HEK293 (cell line): ENCODE measurements around the gene FUCA1.

ENCODE experiments used
- CTCF ChIA-PET: fragments of 350-600 bp; formaldehyde crosslinking; extraction: SDS; loops from one replicate; lab custom pipeline; 2021; ENCODE audit warnings: antibody characterized with exemption; lab: Yijun Ruan, JAX
- POLR2A ChIA-PET: fragments of 300-600 bp; formaldehyde crosslinking; extraction: SDS; loops from one replicate; lab custom pipeline; 2020; ENCODE audit warnings: antibody characterized with exemption, inconsistent platforms; lab: Yijun Ruan, JAX
- H3K27ac ChIP-seq: fragments of 200-500 bp; sonication (Bioruptor generic); 2 replicates; pipeline ENCODE4 v1.5.1; 2014; ENCODE audit warnings: low read depth, low read length, control low read depth, inconsistent platforms; ENCODE audit errors: extremely low read depth
- H3K36me3 ChIP-seq, 2 experiments: fragments of 200-500 bp in 1 of 2; sonication (Bioruptor generic) in 1 of 2; 1 replicate in 1 of 2; 2 replicates in 1 of 2; pipeline ENCODE4 v1.5.1; 2014 to 2017; ENCODE audit warnings: inconsistent platforms in 2 of 2, low read length in 2 of 2; ENCODE audit not compliant: control insufficient read depth in 2 of 2, insufficient read depth in 1 of 2
- H3K4me1 ChIP-seq: fragments of 200-500 bp; sonication (Bioruptor generic); 2 replicates; pipeline ENCODE4 v1.5.1; 2014; ENCODE audit warnings: mild to moderate bottlenecking, low read length, inconsistent platforms; ENCODE audit not compliant: control insufficient read depth, insufficient read depth
- H3K4me3 ChIP-seq: 2 replicates; pipeline ENCODE4 v1.5.1; 2011; ENCODE audit warnings: low read depth, mild to moderate bottlenecking, control low read depth, low read length, moderate library complexity
- H3K9me3 ChIP-seq: fragments of 200-500 bp; sonication (Bioruptor generic); 2 replicates; pipeline ENCODE4 v1.5.1; 2014; ENCODE audit warnings: low read depth, low read length, inconsistent platforms; ENCODE audit not compliant: control insufficient read depth, insufficient read depth
- EGR2 ChIP-seq: fragments of 450-650 bp; formaldehyde crosslinking; IDR thresholded peaks from 2 replicates; pipeline ENCODE4 v1.5.1; 2016; ENCODE audit warnings: low read depth, missing biosample characterization, missing genetic modification characterization
- GLI4 ChIP-seq: fragments of 450-650 bp; formaldehyde crosslinking; IDR thresholded peaks from 2 replicates; pipeline ENCODE4 v1.5.1; 2016; ENCODE audit warnings: missing biosample characterization, missing genetic modification characterization
- MEIS1 ChIP-seq: sonication (generic); formaldehyde crosslinking; IDR thresholded peaks from 2 replicates; pipeline ENCODE4 v1.8.1; 2022; ENCODE audit warnings: missing genetic modification reagents, mild to moderate bottlenecking, borderline replicate concordance
- PRDM4 ChIP-seq: fragments of 450-650 bp; formaldehyde crosslinking; IDR thresholded peaks from 2 replicates; pipeline ENCODE4 v1.5.1; 2017; ENCODE audit warnings: missing biosample characterization, missing genetic modification characterization
- ZBTB11 ChIP-seq: fragments of 450-650 bp; formaldehyde crosslinking; conservative IDR thresholded peaks from 2 replicates; pipeline ENCODE4 v1.5.1; 2016; ENCODE audit warnings: low read depth, missing biosample characterization, missing genetic modification characterization
- ZBTB17 ChIP-seq: fragments of 450-650 bp; formaldehyde crosslinking; IDR thresholded peaks from 2 replicates; pipeline ENCODE4 v1.5.1; 2016; ENCODE audit warnings: missing biosample characterization, missing genetic modification characterization
- ZBTB8A ChIP-seq: fragments of 450-650 bp; formaldehyde crosslinking; IDR thresholded peaks from 2 replicates; pipeline ENCODE4 v1.5.1; 2016; ENCODE audit warnings: missing biosample characterization, missing genetic modification characterization
- ZNF311 ChIP-seq: fragments of 450-650 bp; formaldehyde crosslinking; IDR thresholded peaks from 2 replicates; pipeline ENCODE4 v1.5.1; 2017; ENCODE audit warnings: missing biosample characterization, missing genetic modification characterization, borderline replicate concordance
- ZNF354C ChIP-seq: fragments of 450-650 bp; formaldehyde crosslinking; IDR thresholded peaks from 2 replicates; pipeline ENCODE4 v1.5.1; 2016; ENCODE audit warnings: missing biosample characterization, missing genetic modification characterization, low read depth, borderline replicate concordance
- ZNF548 ChIP-seq: fragments of 450-650 bp; formaldehyde crosslinking; IDR thresholded peaks from 2 replicates; pipeline ENCODE4 v1.5.1; 2016; ENCODE audit warnings: missing biosample characterization, missing genetic modification characterization
- ZNF624 ChIP-seq: fragments of 450-650 bp; formaldehyde crosslinking; IDR thresholded peaks from 2 replicates; pipeline ENCODE4 v1.5.1; 2017; ENCODE audit warnings: missing biosample characterization, missing genetic modification characterization
- ZNF670 ChIP-seq: fragments of 450-650 bp; formaldehyde crosslinking; IDR thresholded peaks from 2 replicates; pipeline ENCODE4 v1.5.1; 2016; ENCODE audit warnings: missing biosample characterization, missing genetic modification characterization, low read depth
- ZSCAN16 ChIP-seq: fragments of 450-650 bp; formaldehyde crosslinking; IDR thresholded peaks from 2 replicates; pipeline ENCODE4 v1.5.1; 2016; ENCODE audit warnings: missing biosample characterization, missing genetic modification characterization
- TF ChIP-seq, protein P1 (sequence below): fragments of 450-650 bp; formaldehyde crosslinking; IDR thresholded peaks from 2 replicates; pipeline ENCODE4 v1.5.1; 2016; ENCODE audit warnings: missing biosample characterization, missing genetic modification characterization
- TF ChIP-seq, protein P2 (sequence below): fragments of 450-650 bp; formaldehyde crosslinking; IDR thresholded peaks from 2 replicates; pipeline ENCODE4 v1.5.1; 2016; ENCODE audit warnings: missing biosample characterization, missing genetic modification characterization, borderline replicate concordance
- TF ChIP-seq, protein P3 (sequence below): fragments of 450-650 bp; formaldehyde crosslinking; IDR thresholded peaks from 2 replicates; pipeline ENCODE4 v1.5.1; 2017; ENCODE audit warnings: missing biosample characterization, missing genetic modification characterization
- TF ChIP-seq, protein P4 (sequence below): IDR thresholded peaks from 2 replicates; pipeline ENCODE4 v1.6.1; 2011; ENCODE audit warnings: mild to moderate bottlenecking, low read depth, low read length, borderline replicate concordance
- TF ChIP-seq, protein P5 (sequence below): fragments of 450-650 bp; formaldehyde crosslinking; IDR thresholded peaks from 2 replicates; pipeline ENCODE4 v1.5.1; 2016; ENCODE audit warnings: missing biosample characterization, missing genetic modification characterization

FUCA1 gene

GRCh38 chr1:23899070-23899469 lies 31.0 kb upstream of the FUCA1 start (continued):
- no peak for TF ChIP-seq ZBTB8A (tag by site-specific recombination)
- TF ChIP-seq ZNF670: no peak
- TF ChIP-seq MEIS1: no peak
- no peak for TF ChIP-seq ZNF354C
- TF ChIP-seq ZNF548 (tag by site-specific recombination): no peak
- no peak for TF ChIP-seq ZNF311
- TF ChIP-seq, all 188 proteins: peak for 0

- Histone ChIP-seq H3K4me3 (no peak overlapping the region), H3K4me1 (no peaks in the 10 kb centered on the region), H3K36me3 (no peaks in the 10 kb centered on the region), H3K27ac (no peak overlapping the region), H3K9me3 (no peaks in the 10 kb centered on the region)
- ChIA-PET CTCF (interaction anchor here (0.5 to 1.7 kb wide), 3 partner anchors 13 to 53 kb away, joined by 4 to 6 read pairs (median 5); no protein-coding TSS in a partner anchor), POLR2A (interaction anchor here (0.5 to 0.6 kb wide), 2 partner anchors 10 to 869 kb away, joined by 3 to 7 read pairs; no protein-coding TSS in a partner anchor)
- no peak for TF ChIP-seq EGR2
- no peak for TF ChIP-seq ZBTB11 (tag by site-specific recombination)
- TF ChIP-seq, protein P1, sequence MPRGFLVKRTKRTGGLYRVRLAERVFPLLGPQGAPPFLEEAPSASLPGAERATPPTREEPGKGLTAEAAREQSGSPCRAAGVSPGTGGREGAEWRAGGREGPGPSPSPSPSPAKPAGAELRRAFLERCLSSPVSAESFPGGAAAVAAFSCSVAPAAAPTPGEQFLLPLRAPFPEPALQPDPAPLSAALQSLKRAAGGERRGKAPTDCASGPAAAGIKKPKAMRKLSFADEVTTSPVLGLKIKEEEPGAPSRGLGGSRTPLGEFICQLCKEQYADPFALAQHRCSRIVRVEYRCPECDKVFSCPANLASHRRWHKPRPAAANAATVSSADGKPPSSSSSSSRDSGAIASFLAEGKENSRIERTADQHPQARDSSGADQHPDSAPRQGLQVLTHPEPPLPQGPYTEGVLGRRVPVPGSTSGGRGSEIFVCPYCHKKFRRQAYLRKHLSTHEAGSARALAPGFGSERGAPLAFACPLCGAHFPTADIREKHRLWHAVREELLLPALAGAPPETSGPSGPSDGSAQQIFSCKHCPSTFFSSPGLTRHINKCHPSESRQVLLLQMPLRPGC (tag by site-specific recombination): no peak
- no peak for TF ChIP-seq PRDM4 (tag by site-specific recombination)
- TF ChIP-seq ZSCAN16 (tag by site-specific recombination): no peak
- TF ChIP-seq, protein P2, sequence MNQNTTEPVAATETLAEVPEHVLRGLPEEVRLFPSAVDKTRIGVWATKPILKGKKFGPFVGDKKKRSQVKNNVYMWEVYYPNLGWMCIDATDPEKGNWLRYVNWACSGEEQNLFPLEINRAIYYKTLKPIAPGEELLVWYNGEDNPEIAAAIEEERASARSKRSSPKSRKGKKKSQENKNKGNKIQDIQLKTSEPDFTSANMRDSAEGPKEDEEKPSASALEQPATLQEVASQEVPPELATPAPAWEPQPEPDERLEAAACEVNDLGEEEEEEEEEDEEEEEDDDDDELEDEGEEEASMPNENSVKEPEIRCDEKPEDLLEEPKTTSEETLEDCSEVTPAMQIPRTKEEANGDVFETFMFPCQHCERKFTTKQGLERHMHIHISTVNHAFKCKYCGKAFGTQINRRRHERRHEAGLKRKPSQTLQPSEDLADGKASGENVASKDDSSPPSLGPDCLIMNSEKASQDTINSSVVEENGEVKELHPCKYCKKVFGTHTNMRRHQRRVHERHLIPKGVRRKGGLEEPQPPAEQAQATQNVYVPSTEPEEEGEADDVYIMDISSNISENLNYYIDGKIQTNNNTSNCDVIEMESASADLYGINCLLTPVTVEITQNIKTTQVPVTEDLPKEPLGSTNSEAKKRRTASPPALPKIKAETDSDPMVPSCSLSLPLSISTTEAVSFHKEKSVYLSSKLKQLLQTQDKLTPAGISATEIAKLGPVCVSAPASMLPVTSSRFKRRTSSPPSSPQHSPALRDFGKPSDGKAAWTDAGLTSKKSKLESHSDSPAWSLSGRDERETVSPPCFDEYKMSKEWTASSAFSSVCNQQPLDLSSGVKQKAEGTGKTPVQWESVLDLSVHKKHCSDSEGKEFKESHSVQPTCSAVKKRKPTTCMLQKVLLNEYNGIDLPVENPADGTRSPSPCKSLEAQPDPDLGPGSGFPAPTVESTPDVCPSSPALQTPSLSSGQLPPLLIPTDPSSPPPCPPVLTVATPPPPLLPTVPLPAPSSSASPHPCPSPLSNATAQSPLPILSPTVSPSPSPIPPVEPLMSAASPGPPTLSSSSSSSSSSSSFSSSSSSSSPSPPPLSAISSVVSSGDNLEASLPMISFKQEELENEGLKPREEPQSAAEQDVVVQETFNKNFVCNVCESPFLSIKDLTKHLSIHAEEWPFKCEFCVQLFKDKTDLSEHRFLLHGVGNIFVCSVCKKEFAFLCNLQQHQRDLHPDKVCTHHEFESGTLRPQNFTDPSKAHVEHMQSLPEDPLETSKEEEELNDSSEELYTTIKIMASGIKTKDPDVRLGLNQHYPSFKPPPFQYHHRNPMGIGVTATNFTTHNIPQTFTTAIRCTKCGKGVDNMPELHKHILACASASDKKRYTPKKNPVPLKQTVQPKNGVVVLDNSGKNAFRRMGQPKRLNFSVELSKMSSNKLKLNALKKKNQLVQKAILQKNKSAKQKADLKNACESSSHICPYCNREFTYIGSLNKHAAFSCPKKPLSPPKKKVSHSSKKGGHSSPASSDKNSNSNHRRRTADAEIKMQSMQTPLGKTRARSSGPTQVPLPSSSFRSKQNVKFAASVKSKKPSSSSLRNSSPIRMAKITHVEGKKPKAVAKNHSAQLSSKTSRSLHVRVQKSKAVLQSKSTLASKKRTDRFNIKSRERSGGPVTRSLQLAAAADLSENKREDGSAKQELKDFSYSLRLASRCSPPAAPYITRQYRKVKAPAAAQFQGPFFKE (tag by site-specific recombination): no peak
- TF ChIP-seq, protein P3, sequence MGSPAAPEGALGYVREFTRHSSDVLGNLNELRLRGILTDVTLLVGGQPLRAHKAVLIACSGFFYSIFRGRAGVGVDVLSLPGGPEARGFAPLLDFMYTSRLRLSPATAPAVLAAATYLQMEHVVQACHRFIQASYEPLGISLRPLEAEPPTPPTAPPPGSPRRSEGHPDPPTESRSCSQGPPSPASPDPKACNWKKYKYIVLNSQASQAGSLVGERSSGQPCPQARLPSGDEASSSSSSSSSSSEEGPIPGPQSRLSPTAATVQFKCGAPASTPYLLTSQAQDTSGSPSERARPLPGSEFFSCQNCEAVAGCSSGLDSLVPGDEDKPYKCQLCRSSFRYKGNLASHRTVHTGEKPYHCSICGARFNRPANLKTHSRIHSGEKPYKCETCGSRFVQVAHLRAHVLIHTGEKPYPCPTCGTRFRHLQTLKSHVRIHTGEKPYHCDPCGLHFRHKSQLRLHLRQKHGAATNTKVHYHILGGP (tag by site-specific recombination): no peak
- TF ChIP-seq ZBTB17 (tag by site-specific recombination): no peak
- TF ChIP-seq, protein P4, sequence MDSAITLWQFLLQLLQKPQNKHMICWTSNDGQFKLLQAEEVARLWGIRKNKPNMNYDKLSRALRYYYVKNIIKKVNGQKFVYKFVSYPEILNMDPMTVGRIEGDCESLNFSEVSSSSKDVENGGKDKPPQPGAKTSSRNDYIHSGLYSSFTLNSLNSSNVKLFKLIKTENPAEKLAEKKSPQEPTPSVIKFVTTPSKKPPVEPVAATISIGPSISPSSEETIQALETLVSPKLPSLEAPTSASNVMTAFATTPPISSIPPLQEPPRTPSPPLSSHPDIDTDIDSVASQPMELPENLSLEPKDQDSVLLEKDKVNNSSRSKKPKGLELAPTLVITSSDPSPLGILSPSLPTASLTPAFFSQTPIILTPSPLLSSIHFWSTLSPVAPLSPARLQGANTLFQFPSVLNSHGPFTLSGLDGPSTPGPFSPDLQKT: no peak
- TF ChIP-seq GLI4 (tag by site-specific recombination): no peak
- TF ChIP-seq, protein P5, sequence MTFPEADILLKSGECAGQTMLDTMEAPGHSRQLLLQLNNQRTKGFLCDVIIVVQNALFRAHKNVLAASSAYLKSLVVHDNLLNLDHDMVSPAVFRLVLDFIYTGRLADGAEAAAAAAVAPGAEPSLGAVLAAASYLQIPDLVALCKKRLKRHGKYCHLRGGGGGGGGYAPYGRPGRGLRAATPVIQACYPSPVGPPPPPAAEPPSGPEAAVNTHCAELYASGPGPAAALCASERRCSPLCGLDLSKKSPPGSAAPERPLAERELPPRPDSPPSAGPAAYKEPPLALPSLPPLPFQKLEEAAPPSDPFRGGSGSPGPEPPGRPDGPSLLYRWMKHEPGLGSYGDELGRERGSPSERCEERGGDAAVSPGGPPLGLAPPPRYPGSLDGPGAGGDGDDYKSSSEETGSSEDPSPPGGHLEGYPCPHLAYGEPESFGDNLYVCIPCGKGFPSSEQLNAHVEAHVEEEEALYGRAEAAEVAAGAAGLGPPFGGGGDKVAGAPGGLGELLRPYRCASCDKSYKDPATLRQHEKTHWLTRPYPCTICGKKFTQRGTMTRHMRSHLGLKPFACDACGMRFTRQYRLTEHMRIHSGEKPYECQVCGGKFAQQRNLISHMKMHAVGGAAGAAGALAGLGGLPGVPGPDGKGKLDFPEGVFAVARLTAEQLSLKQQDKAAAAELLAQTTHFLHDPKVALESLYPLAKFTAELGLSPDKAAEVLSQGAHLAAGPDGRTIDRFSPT (tag by site-specific recombination): no peak
- no peak for TF ChIP-seq ZNF624 (tag by site-specific recombination)
Observed at GRCh38 chr1:23897083-23897482, 29.0 kb upstream of the FUCA1 start.
